ENCODE data around the gene MAS1L.
"Not testable (repeated sequence)": the region's sequence is repeated elsewhere in the genome, so short reads cannot be mapped to it uniquely, and the experiment has no call there.

MAS1L gene

DNA sequence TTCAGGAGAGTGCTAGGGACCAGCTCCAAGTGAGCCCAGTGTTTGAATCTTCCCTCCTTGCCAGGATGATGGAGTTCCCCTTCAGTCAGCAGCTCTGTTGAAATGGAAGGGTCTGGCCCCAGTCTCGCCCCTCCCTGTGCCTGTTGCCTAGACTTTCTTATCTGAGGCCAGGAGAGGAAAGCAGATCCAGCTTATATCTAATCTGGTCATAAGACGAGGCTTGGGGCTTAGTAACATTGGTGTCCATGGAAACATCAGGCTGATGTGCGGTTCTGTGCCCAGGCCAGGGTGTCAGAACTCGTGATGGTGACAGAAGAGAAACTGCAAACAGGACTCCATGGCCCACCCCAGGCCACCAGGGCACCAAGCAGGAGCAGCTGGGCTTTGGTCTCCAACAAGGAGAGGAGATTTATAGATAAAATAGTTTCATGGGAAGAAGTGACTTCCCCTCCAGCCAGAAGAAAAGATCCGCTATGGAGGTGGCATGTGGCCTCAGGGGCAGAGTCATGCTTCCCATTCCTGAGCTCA is 9.8 kb downstream of the MAS1L start:
- no peak for DNase-seq

- no peak for DNase-seq
These were observed 12.8 kb downstream of the MAS1L start for GRCh38 chr6:29474996-29475395.

DNA sequence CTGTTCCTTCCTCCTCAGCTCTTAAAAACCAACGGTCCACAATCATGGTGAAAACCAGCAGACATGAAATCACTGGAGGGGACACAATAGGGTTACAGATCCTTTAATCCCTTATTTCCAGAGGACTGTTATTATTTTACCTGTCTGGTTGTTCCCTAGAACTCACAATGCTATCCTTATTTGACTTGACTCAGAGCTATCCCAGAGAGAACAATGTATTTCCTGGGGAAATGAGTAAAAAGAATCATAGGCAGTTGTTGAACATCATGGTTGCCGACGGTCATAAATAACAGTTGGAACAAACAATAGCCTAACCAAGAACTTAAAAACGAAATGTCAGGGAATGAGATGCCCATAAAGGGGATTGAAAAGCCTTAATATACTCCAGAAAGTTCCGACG is 21.5 kb downstream of the MAS1L start:
- no peak for DNase-seq

DNA sequence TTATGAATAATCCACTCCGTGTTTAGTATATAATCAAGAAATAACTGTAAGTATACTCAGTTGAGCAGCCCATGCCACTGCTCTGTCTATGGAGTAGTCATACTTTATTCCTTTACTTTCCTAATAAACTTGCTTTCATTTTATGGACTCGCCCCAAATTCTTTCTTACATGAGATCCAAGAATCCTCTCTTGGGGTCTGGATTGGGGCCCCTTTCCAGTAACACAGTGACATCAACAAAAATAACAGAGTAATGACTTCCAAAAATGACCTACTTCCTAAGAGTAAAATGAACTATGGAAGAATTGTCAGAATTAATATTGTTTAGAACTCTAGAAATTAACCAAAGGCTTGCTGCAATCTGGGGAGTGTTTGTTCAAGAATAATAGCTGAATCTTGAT is 22.0 kb downstream of the MAS1L start:
- no peak for DNase-seq

GRCh38 chr6:29465279-29465678 is 22.5 kb downstream of the MAS1L start:
- DNase-seq, result no peak

- DNase-seq, result no peak
These were observed 25.7 kb downstream of the MAS1L start for GRCh38 chr6:29462022-29462421.

DNA sequence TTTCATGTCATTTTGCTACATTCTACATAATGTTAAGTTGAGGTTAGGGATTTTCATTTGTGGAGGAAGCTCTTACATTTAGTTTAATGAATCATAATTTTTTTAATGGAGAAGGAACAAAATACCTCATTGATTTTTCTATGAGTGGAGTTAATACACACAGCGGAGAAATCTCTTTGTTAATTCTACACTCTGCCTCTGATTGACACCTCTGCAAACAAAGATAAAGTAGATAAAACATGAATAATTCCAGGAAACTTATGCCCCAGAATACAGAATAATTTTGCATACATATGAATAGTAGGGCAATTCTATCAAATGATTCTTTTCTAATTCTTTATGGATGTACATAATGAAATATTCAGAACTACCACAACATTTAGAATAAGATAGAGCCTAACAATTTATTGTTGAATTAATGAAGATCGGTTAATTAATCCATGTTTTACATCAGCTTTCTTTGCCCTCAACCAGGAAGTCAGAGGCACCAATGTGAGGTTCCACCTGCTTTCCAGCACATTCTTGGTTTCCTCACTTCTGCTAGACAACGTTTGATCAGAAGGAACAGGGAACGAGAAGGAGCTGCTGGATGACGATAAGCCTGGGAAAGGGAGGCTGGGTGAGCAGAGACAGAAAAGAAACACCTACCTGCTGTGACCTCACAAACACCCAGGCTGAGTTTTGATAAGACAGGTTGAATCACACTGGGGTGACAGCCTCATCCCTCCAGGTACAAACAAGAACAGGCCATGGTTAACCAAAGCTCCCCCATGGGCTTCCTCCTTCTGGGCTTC is 26.5 kb downstream of the MAS1L start:
- no peak for DNase-seq

- no peak for DNase-seq
These were observed 30.8 kb downstream of the MAS1L start, which contains the start of the genes OR11A1 and OR2H1 for GRCh38 chr6:29456971-29457370. Gene OR11A1, minus strand, starts transcription at chr6:29457071. Its CDS starts 29,430 bp downstream, at chr6:29427641. Gene OR2H1, plus strand, starts transcription at chr6:29457155. Its CDS starts 4,615 bp downstream, at chr6:29461770.

GRCh38 chr6:29451471-29452193 is 36.1 kb downstream of the MAS1L start:
- no peak for DNase-seq

- DNase-seq, result no peak
These were observed 40.1 kb downstream of the MAS1L start for GRCh38 chr6:29447670-29448069.

GRCh38 chr6:29444031-29444430 is 43.7 kb downstream of the MAS1L start:
- not testable (repeated sequence) for DNase-seq

GRCh38 chr6:29442719-29443118 is 45.0 kb downstream of the MAS1L start:
- peak; percentile 1 to 2 for DNase-seq

DNA sequence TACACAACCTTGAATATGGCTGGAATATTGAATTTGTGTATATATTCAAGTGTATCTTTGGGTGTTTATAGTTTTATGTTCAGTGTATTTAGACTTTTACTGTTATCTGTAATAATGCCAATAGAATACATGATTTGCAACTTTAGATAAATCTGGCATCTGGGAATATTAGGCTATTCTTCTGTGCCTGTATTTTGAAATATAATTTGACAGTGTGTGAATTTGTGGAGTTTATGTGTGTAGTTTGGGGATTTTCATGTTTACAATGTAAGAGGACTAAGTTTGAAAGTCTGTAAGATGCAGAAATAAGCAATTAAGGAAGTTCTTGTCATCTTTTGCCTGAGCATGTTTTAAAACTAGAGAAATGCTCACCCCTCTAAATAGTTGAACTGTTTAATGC is 48.8 kb downstream of the MAS1L start, which contains the start of gene OR10C1:
OR10C1 (plus strand) TSS at position 301 of the 400 bp plus-strand sequence. CDS start 710 bp downstream, outside the sequence.
- DNase-seq, result no peak

DNA sequence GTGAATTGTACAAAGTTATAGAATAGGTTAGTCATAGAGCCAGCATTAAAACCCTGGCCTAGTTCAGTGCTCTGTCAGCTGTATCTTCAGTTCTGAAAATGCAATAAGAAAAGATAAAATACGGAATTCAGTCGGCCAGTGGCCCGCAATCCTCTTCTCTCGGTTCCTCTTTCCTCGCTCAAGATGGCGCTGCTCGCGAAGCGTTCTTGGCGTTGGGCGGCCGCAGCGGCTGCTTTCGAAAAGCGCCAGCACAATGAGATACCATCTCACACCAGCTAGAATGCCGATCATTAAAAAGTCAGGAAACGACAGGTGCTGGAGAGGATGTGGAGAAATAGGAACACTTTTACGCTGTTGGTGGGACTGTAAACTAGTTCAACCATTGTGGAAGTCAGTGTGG is 51.0 kb downstream of the MAS1L start:
- not testable (repeated sequence) for DNase-seq
